IPS-18c (cell line): ENCODE results near the gene BMPR2.
"Not testable (repeated sequence)": the region's sequence is repeated elsewhere in the genome, so short reads cannot be mapped to it uniquely, and the experiment has no call there.

Source experiments
- H3K4me3 ChIP-seq: 2 replicates; pipeline ENCODE4 v1.7.0; 2013; ENCODE audit warnings: low read depth, mild to moderate bottlenecking, low read length, moderate library complexity; ENCODE audit not compliant: insufficient read depth
- H3K9me3 ChIP-seq: one replicate; pipeline ENCODE4 v1.6.1; 2013; ENCODE audit warnings: mild to moderate bottlenecking, low read length, moderate library complexity; ENCODE audit not compliant: control insufficient read depth, insufficient read depth

BMPR2 gene

GRCh38 chr2:202545523-202545922, 169.4 kb downstream of the BMPR2 start:
- Histone ChIP-seq H3K9me3 (no peaks in the 10 kb centered on the region), H3K4me3 (no peak overlapping the region)

DNA sequence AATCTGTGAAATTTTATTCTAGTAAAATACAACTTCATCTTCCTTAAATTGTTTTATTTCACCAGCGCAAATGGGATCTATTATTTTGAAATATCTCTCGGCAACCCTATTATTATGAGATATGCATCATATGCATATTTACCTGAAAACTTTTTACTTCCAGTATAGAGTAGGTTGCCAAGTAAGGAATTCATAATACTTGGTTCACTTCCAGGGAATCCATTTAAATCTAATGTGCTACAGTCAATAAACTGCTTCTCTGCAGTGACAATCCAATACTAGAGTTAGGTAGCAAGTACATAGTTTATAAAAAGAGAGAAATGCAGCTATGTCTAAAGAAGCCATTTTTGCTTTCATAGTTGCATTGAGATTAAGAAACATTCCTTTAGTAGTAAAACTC, 169.8 kb downstream of the BMPR2 start:
- no peaks in the 10 kb centered on the region for H3K9me3 ChIP-seq
- no peak overlapping the region for H3K4me3 ChIP-seq

DNA sequence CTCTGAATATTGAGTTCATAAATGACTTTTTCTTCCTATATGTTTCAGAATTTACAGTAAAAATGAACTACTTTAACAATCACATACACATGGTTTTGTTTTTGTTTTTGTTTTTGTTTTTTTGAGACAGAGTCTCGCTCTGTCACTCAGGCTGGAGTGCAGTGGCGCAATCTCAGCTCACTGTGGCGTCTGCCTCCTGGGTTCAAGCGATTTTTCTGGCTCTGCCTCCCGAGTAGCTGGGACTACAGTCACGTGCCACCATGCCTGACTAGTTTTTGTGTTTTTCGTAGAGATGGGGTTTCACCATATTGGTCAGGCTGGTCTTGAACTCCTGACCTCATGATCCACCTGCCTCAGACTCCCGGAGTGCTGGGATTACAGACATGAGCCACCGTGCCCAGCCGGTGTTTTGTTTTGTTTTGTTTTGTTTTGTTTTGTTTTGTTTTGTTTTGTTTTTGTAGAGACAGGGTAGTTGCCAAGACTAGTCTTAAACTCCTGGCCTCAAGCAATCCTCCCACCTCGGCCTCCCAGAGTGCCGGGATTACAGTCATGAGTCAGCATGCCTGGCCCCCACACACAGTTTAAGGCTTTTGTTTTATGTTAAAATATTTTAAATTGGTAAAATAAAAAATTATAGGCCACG, 170.5 kb downstream of the BMPR2 start:
- H3K9me3 ChIP-seq: not testable (repeated sequence)

DNA sequence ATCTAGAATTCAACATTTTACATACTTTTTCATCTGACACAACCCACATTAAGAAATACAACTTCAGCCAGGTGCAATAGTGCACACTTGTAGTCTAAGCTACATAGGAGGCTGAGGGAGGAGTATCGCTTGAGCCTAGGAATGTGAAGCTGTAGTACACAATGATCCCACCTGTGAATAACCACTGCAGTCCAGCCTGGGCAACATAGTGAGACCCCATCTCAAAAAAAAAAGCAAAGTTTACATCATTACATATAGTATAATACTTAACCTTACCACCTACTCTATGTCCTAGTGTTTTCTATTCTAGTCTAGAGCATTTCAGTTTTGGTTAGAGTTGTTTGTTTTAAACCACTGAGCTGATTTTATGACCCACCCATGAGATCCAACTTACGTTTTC, 172.1 kb downstream of the BMPR2 start:
- no peak overlapping the region for H3K4me3 ChIP-seq
- H3K9me3 ChIP-seq: no peaks in the 10 kb centered on the region

More for the DNA sequence above, 170.5 kb downstream of the BMPR2 start:
- not testable (repeated sequence) for H3K4me3 ChIP-seq

GRCh38 chr2:202551000-202551399, 174.9 kb downstream of the BMPR2 start:
- H3K4me3 ChIP-seq, H3K9me3 ChIP-seq: not testable (repeated sequence)

DNA sequence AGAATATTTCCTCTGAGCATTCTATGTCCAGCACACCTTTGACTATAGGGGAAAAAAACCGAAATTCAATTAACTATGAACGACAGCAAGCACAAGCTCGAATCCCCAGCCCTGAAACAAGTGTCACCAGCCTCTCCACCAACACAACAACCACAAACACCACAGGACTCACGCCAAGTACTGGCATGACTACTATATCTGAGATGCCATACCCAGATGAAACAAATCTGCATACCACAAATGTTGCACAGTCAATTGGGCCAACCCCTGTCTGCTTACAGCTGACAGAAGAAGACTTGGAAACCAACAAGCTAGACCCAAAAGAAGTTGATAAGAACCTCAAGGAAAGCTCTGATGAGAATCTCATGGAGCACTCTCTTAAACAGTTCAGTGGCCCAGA, 179.2 kb downstream of the BMPR2 start:
- H3K9me3 ChIP-seq: no peaks in the 10 kb centered on the region
- no peak overlapping the region for H3K4me3 ChIP-seq

- Histone ChIP-seq H3K9me3 (no peaks in the 10 kb centered on the region), H3K4me3 (no peak overlapping the region)
These were observed 184.1 kb downstream of the BMPR2 start for GRCh38 chr2:202560200-202560599.

DNA sequence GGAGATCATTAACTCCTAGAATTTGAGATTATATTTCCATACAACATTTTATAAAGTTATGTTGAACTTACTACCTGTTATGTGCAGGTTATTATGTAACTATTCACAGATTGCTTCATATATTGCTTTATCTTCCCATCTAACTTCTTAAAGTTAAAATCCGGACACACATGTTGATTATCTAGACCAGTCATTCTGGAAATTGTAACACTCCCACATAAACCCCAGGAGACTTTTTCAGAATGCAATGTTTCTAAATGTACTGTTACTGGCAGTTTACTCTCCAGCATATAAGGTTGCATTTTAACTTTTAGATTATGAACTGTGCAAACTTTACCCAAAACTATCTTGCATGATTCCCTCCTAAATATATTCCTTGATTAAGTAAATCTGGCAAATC, 188.1 kb downstream of the BMPR2 start:
- no peak overlapping the region for H3K4me3 ChIP-seq

GRCh38 chr2:202566286-202566685, 190.2 kb downstream of the BMPR2 start:
- Histone ChIP-seq H3K9me3 (no peaks in the 10 kb centered on the region), H3K4me3 (no peak overlapping the region)

More for the DNA sequence above, 188.1 kb downstream of the BMPR2 start:
- H3K9me3 ChIP-seq: no peaks in the 10 kb centered on the region

GRCh38 chr2:202574541-202574940, 198.4 kb downstream of the BMPR2 start:
- Histone ChIP-seq H3K9me3 (no peaks in the 10 kb centered on the region), H3K4me3 (no peak overlapping the region)

DNA sequence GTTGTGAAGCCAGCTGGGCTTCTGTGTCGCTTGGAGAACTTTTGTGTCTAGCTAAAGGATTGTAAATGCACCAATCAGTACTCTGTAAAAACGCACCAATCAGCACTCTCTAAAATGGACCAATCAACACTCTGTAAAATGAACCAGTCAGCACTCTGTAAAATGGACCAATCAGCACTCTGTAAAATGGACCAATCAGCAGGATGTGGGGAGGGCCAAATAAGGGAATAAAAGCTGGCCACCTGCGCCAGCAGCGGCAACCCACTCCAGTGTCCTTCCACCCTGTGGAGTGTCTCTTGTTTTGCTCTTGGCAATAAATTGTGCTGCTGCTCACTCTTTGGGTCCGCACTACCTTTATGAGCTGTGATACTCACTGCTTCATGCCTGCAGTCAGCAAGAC, 199.1 kb downstream of the BMPR2 start:
- H3K9me3 ChIP-seq, H3K4me3 ChIP-seq: not testable (repeated sequence)

DNA sequence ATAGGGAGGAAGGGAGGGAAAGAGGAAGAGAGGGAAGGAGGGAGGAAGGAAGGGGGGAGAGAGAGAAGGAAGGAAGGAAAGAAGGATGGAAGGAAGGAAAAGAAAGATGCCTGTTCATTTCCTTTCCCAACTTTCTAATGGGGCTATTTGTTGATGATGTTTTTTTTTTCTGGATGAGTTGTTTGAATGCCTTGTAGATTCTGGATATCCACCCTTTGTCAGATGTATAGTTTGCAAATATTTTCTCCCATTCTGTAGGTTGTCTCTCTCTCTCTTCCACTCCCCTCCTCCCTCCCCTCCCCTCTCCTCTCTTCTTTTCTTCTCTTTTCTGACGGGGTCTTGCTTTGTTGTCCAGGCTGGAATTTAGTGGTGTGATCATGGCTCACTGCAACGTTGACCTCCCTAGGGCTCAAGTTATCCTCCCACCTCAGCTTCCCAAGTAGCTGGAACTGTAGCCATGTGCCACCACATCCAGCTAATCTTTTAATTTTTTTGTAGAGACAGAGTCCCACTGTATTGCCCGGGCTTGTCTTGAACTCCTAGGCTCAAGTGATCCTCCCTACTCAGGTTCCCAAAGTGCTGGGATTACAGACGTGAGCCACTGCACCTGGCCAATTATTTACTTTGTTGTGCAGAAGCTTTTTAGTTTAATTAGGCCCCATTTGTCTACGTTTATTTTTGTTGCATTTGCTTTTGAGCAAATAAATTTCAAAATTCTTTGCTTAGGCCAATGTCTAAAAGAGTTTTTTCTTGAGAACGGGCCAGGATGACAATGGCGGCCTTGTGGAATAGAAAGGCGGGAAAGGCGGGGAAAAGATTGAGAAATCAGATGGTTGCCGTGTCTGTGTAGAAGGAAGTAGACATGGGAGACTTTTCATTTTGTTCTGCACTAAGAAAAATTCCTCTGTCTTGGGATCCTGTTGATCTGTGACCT, 201.4 kb downstream of the BMPR2 start:
- no peak overlapping the region for H3K4me3 ChIP-seq
- no peaks in the 10 kb centered on the region for H3K9me3 ChIP-seq

GRCh38 chr2:202582846-202583245, 206.7 kb downstream of the BMPR2 start:
- H3K4me3 ChIP-seq, H3K9me3 ChIP-seq: not testable (repeated sequence)

DNA sequence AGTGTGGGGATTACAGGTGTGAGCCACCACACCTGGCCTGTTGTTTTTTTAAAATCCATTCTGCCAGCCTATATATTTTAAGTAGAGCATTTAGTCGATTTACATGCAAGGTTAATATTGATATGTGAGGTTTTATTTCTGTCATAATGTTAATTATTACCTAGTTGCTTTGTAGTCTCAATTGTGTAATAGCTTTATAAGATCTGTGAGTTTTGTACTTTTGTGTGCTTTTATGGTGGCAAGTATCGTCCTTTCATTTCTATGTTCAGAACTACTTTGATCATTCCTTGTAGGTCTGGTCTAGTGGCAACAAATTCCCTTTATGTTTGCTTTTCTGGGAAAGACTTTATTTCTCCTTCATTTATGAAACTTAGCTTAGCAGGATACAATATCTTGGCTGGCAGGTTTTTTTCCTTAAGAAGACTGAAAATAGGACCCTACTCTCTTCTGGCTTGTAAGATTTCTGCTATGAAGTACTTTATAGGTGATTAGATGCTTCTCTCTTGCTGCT, 207.6 kb downstream of the BMPR2 start:
- no peaks in the 10 kb centered on the region for H3K9me3 ChIP-seq
- H3K4me3 ChIP-seq: no peak overlapping the region

DNA sequence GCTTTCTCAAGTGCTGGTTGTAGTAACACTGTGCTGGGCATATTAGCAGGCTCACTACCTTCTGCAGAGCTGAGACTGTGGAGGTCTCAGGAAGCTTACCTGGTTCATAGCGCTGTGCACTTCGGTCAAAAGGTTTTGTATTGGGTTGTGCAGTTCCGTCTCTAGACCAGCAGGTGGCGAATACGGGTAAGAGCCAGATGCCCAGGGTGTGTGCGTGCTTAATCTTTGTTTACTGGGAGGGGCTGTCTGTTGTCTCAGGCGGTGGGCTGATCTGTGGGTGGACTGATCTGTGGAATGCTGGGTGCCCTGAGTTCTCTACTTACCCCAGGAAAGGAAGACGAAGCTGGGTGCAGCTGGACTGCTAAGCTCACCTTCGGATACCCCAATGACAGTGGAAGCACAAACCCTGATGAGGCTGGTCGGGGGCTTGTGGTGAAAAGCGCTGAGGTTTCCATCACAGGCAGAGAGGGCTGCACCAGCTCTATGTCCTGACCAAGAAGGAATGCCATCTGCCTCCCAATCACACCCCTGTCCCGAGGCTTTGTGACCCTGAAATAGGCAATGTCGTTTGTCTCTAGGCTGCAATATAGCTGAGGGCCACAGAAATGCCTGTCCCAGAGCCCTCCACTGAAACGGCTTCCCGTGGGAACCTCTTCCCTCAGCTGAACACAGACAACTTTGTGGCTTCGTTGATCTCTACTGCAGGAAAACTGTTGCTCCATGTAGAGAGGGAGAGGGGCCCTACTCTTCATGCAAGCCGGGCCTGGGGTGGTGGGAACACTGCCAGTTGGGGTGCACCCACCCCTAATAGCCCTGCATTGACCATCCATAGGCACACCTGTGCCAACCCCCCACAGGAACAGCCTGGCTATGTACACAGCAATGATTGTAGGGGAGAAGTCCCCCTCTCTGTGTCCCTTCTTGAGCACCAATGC, 212.8 kb downstream of the BMPR2 start:
- Histone ChIP-seq H3K4me3 (no peak overlapping the region), H3K9me3 (no peaks in the 10 kb centered on the region)

DNA sequence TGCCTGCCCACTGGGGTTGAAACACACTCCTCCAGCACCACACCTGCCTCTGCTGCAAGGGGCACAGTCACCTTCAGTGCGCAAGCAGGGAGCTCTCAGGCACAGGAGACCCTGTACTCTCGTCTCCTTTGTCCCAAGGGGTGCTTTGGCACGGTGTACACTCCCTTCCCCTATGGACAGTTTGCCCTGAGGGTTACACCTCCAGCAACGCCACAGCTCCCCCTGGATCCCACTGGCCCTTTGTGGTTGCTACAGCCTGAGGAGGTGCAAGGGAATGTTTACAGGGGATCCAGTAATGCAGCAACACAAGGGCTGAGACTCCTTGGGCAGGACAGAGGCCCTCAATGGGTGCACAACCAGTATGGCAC, 213.4 kb downstream of the BMPR2 start:
- H3K9me3 ChIP-seq: no peaks in the 10 kb centered on the region
- H3K4me3 ChIP-seq: no peak overlapping the region

DNA sequence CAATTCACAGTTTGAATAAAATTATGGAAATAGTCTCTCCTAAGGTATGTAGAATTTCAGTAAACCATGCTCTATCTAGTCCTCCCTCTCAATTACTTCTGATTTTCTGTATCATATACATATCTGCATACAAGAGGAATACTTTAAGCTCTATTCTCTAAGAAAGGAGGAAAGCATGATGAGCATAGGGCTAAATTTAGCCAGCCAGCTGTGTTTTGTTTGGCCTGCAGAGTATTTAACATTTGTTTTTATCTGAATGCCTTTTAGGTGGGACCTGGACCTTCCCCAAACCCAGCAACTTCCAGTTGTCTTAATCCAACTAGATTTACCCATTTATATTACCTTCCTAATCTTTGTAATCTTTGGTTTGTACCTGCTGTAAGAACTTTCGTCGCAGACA, 216.4 kb downstream of the BMPR2 start:
- no peak overlapping the region for H3K4me3 ChIP-seq
- H3K9me3 ChIP-seq: no peaks in the 10 kb centered on the region
